Stimulated activated CD8-positive, alpha-beta memory T cell treated with anti-CD3 and anti-CD28 coated beads, Interleukin-7, amount 100 ng/mL, for 48 hours (primary cell): ENCODE data around the gene CTCFL.

Source experiments
- DNase-seq, 2 donors: peaks; one replicate each; pipeline ENCODE4 v3.0.0-alpha.2; 2020; ENCODE audit warnings: low read depth in 1 of 2; ENCODE audit errors: extremely low read depth in 1 of 2

The CTCFL gene

GRCh38 chr20:57449398-57450354 is 75.3 kb downstream of the CTCFL start:
- no peak for DNase-seq

- no peak for DNase-seq
Measured at GRCh38 chr20:57448764-57449354, 76.1 kb downstream of the CTCFL start.
